IMR-90 (cell line): ENCODE results near the gene WBP1. TPM values are rescaled to one million over a fixed set of nuclear protein-coding genes. Genes with fewer than 3 reads are reported as not detected.

ENCODE experiments used
- ATAC-seq: fragments of 200-7000 bp; cut with Tn5 transposase; 2 replicates; pipeline ENCODE4 v1.9.1; 2020; ENCODE audit warnings: low read depth, mild to moderate bottlenecking, moderate library complexity
- BruUV-seq: library from RNA; stranded (reverse); fragments of 400-500 nt; replicated peaks from 2 replicates; lab custom pipeline; 2021; lab: Mats Ljungman, UMichigan
- CTCF ChIA-PET: fragments of 300-600 bp; formaldehyde crosslinking; extraction: SDS; loops from one replicate; lab custom pipeline; 2021; ENCODE audit warnings: antibody characterized with exemption; lab: Yijun Ruan, JAX
- POLR2A ChIA-PET: fragments of 300-600 bp; sonication (Branson Sonifier 250); formaldehyde crosslinking; loops from one replicate; lab custom pipeline; 2022; ENCODE audit warnings: antibody characterized with exemption; ENCODE audit not compliant: unreplicated experiment; lab: Charles Lee
- DNase-seq: peaks from one replicate; pipeline ENCODE4 v3.0.0; 2013
- H2AFZ ChIP-seq: replicated peaks from 2 replicates; pipeline ENCODE3; 2013; ENCODE audit warnings: low read length, mild to moderate bottlenecking; ENCODE audit not compliant: poor library complexity
- H2AK5ac ChIP-seq: 2 replicates; pipeline ENCODE4 v1.6.1; 2013; ENCODE audit warnings: low read depth, low read length, inconsistent platforms
- H2AK9ac ChIP-seq: replicated peaks from 2 replicates; pipeline ENCODE3; 2013; ENCODE audit warnings: mild to moderate bottlenecking, low read depth, low read length, moderate library complexity; ENCODE audit not compliant: poor library complexity
- H2BK120ac ChIP-seq: 2 replicates; pipeline ENCODE4 v1.6.1; 2013; ENCODE audit warnings: low read depth, low read length, inconsistent platforms
- H2BK15ac ChIP-seq: 3 replicates; pipeline ENCODE4 v1.6.1; 2013; ENCODE audit warnings: low read depth, low read length, inconsistent platforms
- H2BK20ac ChIP-seq: 2 replicates; pipeline ENCODE4 v1.6.1; 2013; ENCODE audit warnings: low read depth, mild to moderate bottlenecking, inconsistent platforms, low read length, moderate library complexity
- H2BK5ac ChIP-seq: 2 replicates; pipeline ENCODE4 v1.6.1; 2013; ENCODE audit warnings: mild to moderate bottlenecking, low read depth, low read length, inconsistent platforms; ENCODE audit not compliant: poor library complexity, severe bottlenecking
- H3K14ac ChIP-seq: replicated peaks from 2 replicates; pipeline ENCODE4 v1.6.1; 2013; ENCODE audit warnings: low read depth, low read length, inconsistent platforms
- H3K18ac ChIP-seq: 2 replicates; pipeline ENCODE4 v1.6.1; 2013; ENCODE audit warnings: low read depth, low read length, control low read depth
- H3K23ac ChIP-seq: 2 replicates; pipeline ENCODE4 v1.6.1; 2013; ENCODE audit warnings: low read depth, low read length, inconsistent platforms
- H3K27ac ChIP-seq: 2 replicates; pipeline ENCODE4 v1.5.1; 2013; ENCODE audit warnings: mild to moderate bottlenecking, control low read depth, low read length; ENCODE audit not compliant: insufficient read depth
- H3K27me3 ChIP-seq: 2 replicates; pipeline ENCODE4 v1.6.1; 2013; ENCODE audit warnings: low read length; ENCODE audit not compliant: control insufficient read depth, insufficient read depth
- H3K36me3 ChIP-seq: 2 replicates; pipeline ENCODE4 v1.6.1; 2013; ENCODE audit warnings: low read length, mixed read lengths; ENCODE audit not compliant: control insufficient read depth, insufficient read depth
- H3K4ac ChIP-seq: 2 replicates; pipeline ENCODE4 v1.6.1; 2013; ENCODE audit warnings: low read depth, low read length, inconsistent platforms
- H3K4me1 ChIP-seq: 2 replicates; pipeline ENCODE4 v1.6.1; 2013; ENCODE audit warnings: low read length, mixed read lengths; ENCODE audit not compliant: control insufficient read depth, insufficient read depth
- H3K4me2 ChIP-seq: 2 replicates; pipeline ENCODE4 v1.6.1; 2013; ENCODE audit warnings: low read depth, mild to moderate bottlenecking, control low read depth, low read length, moderate library complexity
- H3K4me3 ChIP-seq: 2 replicates; pipeline ENCODE4 v1.5.1; 2013; ENCODE audit warnings: low read depth, mild to moderate bottlenecking, control low read depth, low read length, moderate library complexity; ENCODE audit not compliant: insufficient read depth
- H3K56ac ChIP-seq: 2 replicates; pipeline ENCODE4 v1.6.1; 2013; ENCODE audit warnings: low read length, inconsistent platforms; ENCODE audit not compliant: insufficient read depth; ENCODE audit errors: extremely low read depth
- H3K79me1 ChIP-seq, 2 experiments: 2 replicates each; pipeline ENCODE4 v1.6.1; 2013; ENCODE audit warnings: low read length in 2 of 2, inconsistent platforms in 1 of 2, low read depth in 1 of 2
- H3K9ac ChIP-seq: 2 replicates; pipeline ENCODE4 v1.6.1; 2013; ENCODE audit warnings: low read depth, low read length, control low read depth
- H3K9me1 ChIP-seq: 2 replicates; pipeline ENCODE4 v1.6.1; 2013; ENCODE audit warnings: low read length, inconsistent platforms; ENCODE audit not compliant: insufficient read depth
- H3K9me3 ChIP-seq: 2 replicates; pipeline ENCODE4 v1.6.1; 2013; ENCODE audit warnings: low read length; ENCODE audit not compliant: control insufficient read depth, insufficient read depth
- H4K20me1 ChIP-seq: 2 replicates; pipeline ENCODE4 v1.6.1; 2013; ENCODE audit warnings: low read length, inconsistent platforms; ENCODE audit not compliant: insufficient read depth
- H4K5ac ChIP-seq: 2 replicates; pipeline ENCODE4 v1.6.1; 2013; ENCODE audit warnings: mild to moderate bottlenecking, low read depth, low read length, control low read depth
- H4K8ac ChIP-seq, 2 experiments: 2 replicates each; pipeline ENCODE4 v1.6.1; 2013; ENCODE audit warnings: low read depth in 2 of 2, low read length in 2 of 2, control low read depth in 1 of 2, inconsistent platforms in 1 of 2
- H4K91ac ChIP-seq: 2 replicates; pipeline ENCODE4 v1.6.1; 2013; ENCODE audit warnings: low read depth, low read length, inconsistent platforms; ENCODE audit not compliant: insufficient read depth
- BHLHE40 ChIP-seq: fragments of 150-350 bp; IDR thresholded peaks from 2 replicates; pipeline ENCODE4 v1.6.1; 2016; ENCODE audit warnings: mild to moderate bottlenecking, low read depth, low read length
- CEBPB ChIP-seq: IDR thresholded peaks from 2 replicates; pipeline ENCODE4 v1.6.1; 2012; ENCODE audit warnings: low read depth, low read length, improper control_type of control experiment
- CHD1 ChIP-seq: IDR thresholded peaks from 2 replicates; pipeline ENCODE4 v1.6.1; 2012; ENCODE audit warnings: low read depth, low read length, improper control_type of control experiment
- CTCF ChIP-seq: conservative IDR thresholded peaks from 2 replicates; pipeline ENCODE4 v1.5.1; 2012; ENCODE audit warnings: mild to moderate bottlenecking, low read depth, low read length, improper control_type of control experiment
- FOS ChIP-seq: fragments of 150-350 bp; IDR thresholded peaks from 2 replicates; pipeline ENCODE4 v1.6.1; 2016; ENCODE audit warnings: low read depth, low read length
- MAFK ChIP-seq: IDR thresholded peaks from 2 replicates; pipeline ENCODE4 v1.6.1; 2012; ENCODE audit warnings: low read depth, low read length, improper control_type of control experiment
- MAZ ChIP-seq: IDR thresholded peaks from 2 replicates; pipeline ENCODE4 v1.6.1; 2012; ENCODE audit warnings: low read depth, mild to moderate bottlenecking, low read length, improper control_type of control experiment, moderate library complexity, borderline replicate concordance
- MXI1 ChIP-seq: IDR thresholded peaks from 2 replicates; pipeline ENCODE4 v1.6.1; 2012; ENCODE audit warnings: low read depth, mild to moderate bottlenecking, low read length, moderate library complexity, borderline replicate concordance
- NFE2L2 ChIP-seq: fragments of 150-350 bp; IDR thresholded peaks from 2 replicates; pipeline ENCODE4 v1.6.1; 2016; ENCODE audit warnings: low read depth, mild to moderate bottlenecking, low read length
- POLR2A ChIP-seq: IDR thresholded peaks from 2 replicates; pipeline ENCODE4 v1.6.1; 2012; ENCODE audit warnings: mild to moderate bottlenecking, low read depth, low read length
- RAD21 ChIP-seq: IDR thresholded peaks from 2 replicates; pipeline ENCODE4 v1.6.1; 2012; ENCODE audit warnings: low read length, improper control_type of control experiment
- RCOR1 ChIP-seq: IDR thresholded peaks from 2 replicates; pipeline ENCODE4 v1.6.1; 2012; ENCODE audit warnings: mild to moderate bottlenecking, low read length, improper control_type of control experiment; ENCODE audit not compliant: insufficient replicate concordance
- RFX5 ChIP-seq: IDR thresholded peaks from 2 replicates; pipeline ENCODE4 v1.8.0; 2012; ENCODE audit warnings: low read depth, mild to moderate bottlenecking, low read length, moderate library complexity
- SMC3 ChIP-seq: fragments of 150-350 bp; IDR thresholded peaks from 2 replicates; pipeline ENCODE4 v1.6.1; 2016; ENCODE audit warnings: low read depth, mild to moderate bottlenecking, antibody characterized with exemption, low read length, moderate library complexity
- USF2 ChIP-seq: fragments of 150-350 bp; IDR thresholded peaks from 2 replicates; pipeline ENCODE4 v1.6.1; 2017; ENCODE audit warnings: mild to moderate bottlenecking, antibody characterized with exemption, low read length, low read depth
- WGBS, 2 experiments: methylation state at CpG; one replicate each; pipeline versions ENCODE4 v1.1.5 to v1.1.7; 2013; ENCODE audit warnings: missing lambda C conversion rate in 2 of 2; ENCODE audit not compliant: insufficient read length in 1 of 2; ENCODE audit errors: extremely low coverage in 2 of 2; 5-methylcytosine and 5-hydroxymethylcytosine counted together
- dilution Hi-C: fragments of 300-500 bp; cut with HindIII; formaldehyde crosslinking; loops from one replicate; pipeline ENCODE4 v1.14.3; 2018; ENCODE audit warnings: low sequenced_read_pairs; ENCODE audit not compliant: unreplicated experiment
- in situ Hi-C: fragments of 300-500 bp; cut with MboI; formaldehyde crosslinking; loops from 3 replicates; pipeline ENCODE4 v1.14.3; 2019; ENCODE audit warnings: low sequenced_read_pairs, inconsistent platforms, mixed read lengths
- intact Hi-C: fragments of 100-400 bp; cut with micrococcal nuclease; formaldehyde crosslinking; loops from 2 replicates; pipeline ENCODE4 v1.10.0; 2022
- polyA plus RNA-seq, 3 experiments: library from polyadenylated mRNA; depleted of rRNA; stranded (reverse); fragments of >200 nt; gene quantifications; 2 replicates each; pipeline ENCODE4 v1.2.3, GENCODE V29; 2012; ENCODE audit warnings: low replicate concordance in 1 of 3
- total RNA-seq: library from RNA; depleted of rRNA; stranded (reverse); fragments of >200 nt; gene quantifications from 2 replicates; pipeline ENCODE4 v1.2.3, GENCODE V29; 2012

The WBP1 gene
- total and polyA plus RNA-seq, 2 of the 4 experiments (the other 2 are of a cell fraction) = 22.9 to 78.5 TPM

- intact Hi-C loops = loop anchor here (2.0 kb wide), 1 partner anchor 47 kb away; the partner anchor contains the start of gene DOK1
These were observed 49.1 kb downstream of the WBP1 start, which contains the start of gene PCGF1 for GRCh38 chr2:74507145-74507925. Gene PCGF1, minus strand, starts transcription at chr2:74507695. Its CDS starts 27 bp downstream, at chr2:74507668.

More at GRCh38 chr2:74507145-74507925, 49.1 kb downstream of the WBP1 start, which contains the start of gene PCGF1:
- Histone ChIP-seq H3K36me3 (peaks cover 16% of the 10 kb centered on the region), H2BK5ac (peak within 1 kb of the TSS; percentile 100), H3K4ac (peak within 1 kb of the TSS; percentile 100), H3K4me2 (peak within 1 kb of the TSS; percentile 84), H2AFZ (peak within 1 kb of the TSS; percentile 100), H4K8ac (peak within 1 kb of the TSS; percentile 91 to 100), H3K27me3 (peaks cover 18% of the 10 kb centered on the region), H3K4me1 (peaks cover 18% of the 10 kb centered on the region), H2AK9ac (peak within 1 kb of the TSS; percentile 92), H2BK20ac (peak within 1 kb of the TSS; percentile 95), H4K91ac (peak within 1 kb of the TSS; percentile 100), H3K56ac (peak within 1 kb of the TSS; percentile 99), H2BK120ac (peak within 1 kb of the TSS; percentile 100), H2BK15ac (peak within 1 kb of the TSS; percentile 100), H2AK5ac (peak within 1 kb of the TSS; percentile 99), H4K20me1 (no peaks in the 10 kb centered on the region), H3K23ac (peak within 1 kb of the TSS; percentile 100), H3K79me1 (peaks cover 12 to 38% of the 10 kb centered on the region in 2 experiments), H4K5ac (peak within 1 kb of the TSS; percentile 100), H3K9ac (peak within 1 kb of the TSS; percentile 97), H3K18ac (peak within 1 kb of the TSS; percentile 100), H3K9me3 (no peaks in the 10 kb centered on the region), H3K27ac (peak within 1 kb of the TSS; percentile 93), H3K14ac (peak within 1 kb of the TSS; percentile 100), H3K9me1 (peaks cover 9% of the 10 kb centered on the region), H3K4me3 (peak within 1 kb of the TSS; percentile 75)
- dilution Hi-C loops (no loop called here), in situ Hi-C loops (no loop called here)
- ChIA-PET CTCF (interaction anchor here (0.7 kb wide), 1 partner anchor 79 kb away, joined by 3 read pairs; no protein-coding TSS in a partner anchor), POLR2A (no interaction called here)
- BruUV-seq = no TSS peak
- ATAC-seq (peak; percentile 91), DNase-seq (peak; percentile 97)
- TF ChIP-seq MXI1 (peak; percentile 51; the same call in 1 of the 2 replicates), MAFK (no peak), CHD1 (no peak), USF2 (peak; percentile 64), POLR2A (peak; percentile 81), RCOR1 (no peak), SMC3 (peak; percentile 23; the same call in 1 of the 2 replicates), BHLHE40 (peak; percentile 72), MAZ (0 out of 2 replicates have a peak, but pooled peaks have one; percentile 30), RFX5 (no peak), NFE2L2 (no peak), CEBPB (peak; percentile 83), RAD21 (no peak), FOS (no peak), CTCF (peak; percentile 44)
- 1% methylated on average over 29 of the region's 56 CpGs; no CpG with 5 or more reads in 1 of the 2 experiments for WGBS, 2 experiments
